Endodermal cell (in vitro differentiated cells): ENCODE data around the gene LDLRAD4. TPM values are rescaled to one million over a fixed set of nuclear protein-coding genes. Genes with fewer than 3 reads are reported as not detected.

ENCODE experiments used
- DNase-seq: peaks from one replicate; pipeline ENCODE4 v3.0.0-alpha.2; 2017
- H3K27ac ChIP-seq: 2 replicates; pipeline ENCODE4 v1.5.1; 2013; ENCODE audit warnings: mild to moderate bottlenecking, low read depth, low read length, moderate library complexity
- H3K27me3 ChIP-seq: 2 replicates; pipeline ENCODE4 v1.6.1; 2013; ENCODE audit warnings: mild to moderate bottlenecking, low read length, moderate library complexity; ENCODE audit not compliant: insufficient read depth, control insufficient read depth, poor library complexity, severe bottlenecking
- H3K36me3 ChIP-seq: 2 replicates; pipeline ENCODE4 v1.7.0; 2013; ENCODE audit warnings: mild to moderate bottlenecking, low read length, moderate library complexity; ENCODE audit not compliant: control insufficient read depth, insufficient read depth
- H3K4me1 ChIP-seq: one replicate; pipeline ENCODE4 v1.7.0; 2013; ENCODE audit warnings: low read length; ENCODE audit not compliant: control insufficient read depth, insufficient read depth
- H3K4me3 ChIP-seq: 2 replicates; pipeline ENCODE4 v1.5.1; 2013; ENCODE audit warnings: mild to moderate bottlenecking, low read length, moderate library complexity
- H3K9ac ChIP-seq: 2 replicates; pipeline ENCODE4 v1.6.1; 2013; ENCODE audit warnings: mild to moderate bottlenecking, low read length, moderate library complexity; ENCODE audit not compliant: poor library complexity, severe bottlenecking; ENCODE audit errors: extremely low read depth
- H3K9me3 ChIP-seq: 2 replicates; pipeline ENCODE4 v1.6.1; 2013; ENCODE audit warnings: mild to moderate bottlenecking, low read length, moderate library complexity; ENCODE audit not compliant: control insufficient read depth
- H3K27ac Mint-ChIP-seq: 2 replicates; pipeline ENCODE4 v1.8.0; 2020; ENCODE audit warnings: mixed read lengths
- H3K27me3 Mint-ChIP-seq: 2 replicates; pipeline ENCODE4 v1.8.0; 2021; ENCODE audit warnings: mild to moderate bottlenecking, mixed read lengths; ENCODE audit not compliant: insufficient read depth
- H3K36me3 Mint-ChIP-seq: 2 replicates; pipeline ENCODE4 v1.8.0; 2020; ENCODE audit warnings: low read depth, mixed read lengths
- H3K4me1 Mint-ChIP-seq: 2 replicates; pipeline ENCODE4 v1.8.0; 2020; ENCODE audit warnings: mixed read lengths
- H3K4me3 Mint-ChIP-seq: 2 replicates; pipeline ENCODE4 v1.8.0; 2020; ENCODE audit warnings: mild to moderate bottlenecking, moderate library complexity, mixed read lengths
- H3K9me3 Mint-ChIP-seq: 2 replicates; pipeline ENCODE4 v1.8.0; 2020; ENCODE audit warnings: mild to moderate bottlenecking, mixed read lengths
- WGBS, 2 experiments: methylation state at CpG; one replicate each; pipeline versions ENCODE4 v1.1.5 to v1.1.7; 2013; ENCODE audit warnings: missing lambda C conversion rate in 2 of 2, mixed read lengths in 1 of 2; ENCODE audit not compliant: insufficient coverage in 1 of 2, insufficient read length in 1 of 2; 5-methylcytosine and 5-hydroxymethylcytosine counted together
- total RNA-seq, 2 donors: library from RNA; stranded (reverse); fragmentation: NEBNext Ultra II Directional in 1 of 2; extraction: Animal tissue kit (Norgen Biotek cat#: 25700) in 1 of 2; gene quantifications; 2 replicates in 1 of 2; 3 replicates in 1 of 2; pipeline ENCODE4 v1.2.1, GENCODE V29; 2021
- TF ChIP-seq, protein P1 (sequence below): fragments of 200-600 bp; sonication (generic); conservative IDR thresholded peaks from 2 replicates; pipeline ENCODE4 v1.5.0; 2021; ENCODE audit warnings: antibody characterized with exemption, mild to moderate bottlenecking

Gene LDLRAD4
- total RNA-seq, 2 donors from 2014 or later: 14.9 to 15.1 TPM

DNA sequence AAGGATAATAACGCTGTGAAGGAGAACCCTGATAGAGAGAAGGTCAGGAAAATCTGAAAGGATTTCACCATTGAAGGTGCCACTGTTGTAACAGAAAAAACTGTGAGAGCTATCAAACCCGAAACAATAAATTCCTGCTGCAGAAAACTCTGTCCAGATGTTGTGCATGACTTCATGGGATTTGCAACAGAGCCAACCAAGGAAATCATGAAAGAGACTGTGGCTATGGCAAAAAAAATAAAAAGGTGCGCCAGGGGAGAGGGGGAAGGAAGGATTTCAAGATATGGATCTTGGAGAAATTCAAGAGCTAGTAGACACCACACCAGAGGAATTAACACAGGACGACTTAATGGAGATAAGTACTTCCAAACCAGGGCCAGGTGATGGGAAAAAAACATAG lies 88.0 kb downstream of the LDLRAD4 start:
- no peak overlapping the region for H3K4me3 ChIP-seq
- H3K36me3 ChIP-seq: no peaks in the 10 kb centered on the region
- H3K9me3 ChIP-seq: peaks cover 7% of the 10 kb centered on the region
- no peaks in the 10 kb centered on the region for H3K4me1 ChIP-seq
- 93 to 95% methylated on average over 4 of the region's 4 CpGs for WGBS, 2 experiments
- Mint-ChIP-seq H3K27me3 (no peaks in the 10 kb centered on the region), H3K36me3 (peaks cover 2% of the 10 kb centered on the region), H3K27ac (no peak overlapping the region), H3K4me3 (no peak overlapping the region), H3K4me1 (peaks cover 7% of the 10 kb centered on the region), H3K9me3 (peaks cover 7% of the 10 kb centered on the region)
- H3K27ac ChIP-seq: no peak overlapping the region
- no peak overlapping the region for H3K9ac ChIP-seq
- no peaks in the 10 kb centered on the region for H3K27me3 ChIP-seq
- TF ChIP-seq, protein P1, sequence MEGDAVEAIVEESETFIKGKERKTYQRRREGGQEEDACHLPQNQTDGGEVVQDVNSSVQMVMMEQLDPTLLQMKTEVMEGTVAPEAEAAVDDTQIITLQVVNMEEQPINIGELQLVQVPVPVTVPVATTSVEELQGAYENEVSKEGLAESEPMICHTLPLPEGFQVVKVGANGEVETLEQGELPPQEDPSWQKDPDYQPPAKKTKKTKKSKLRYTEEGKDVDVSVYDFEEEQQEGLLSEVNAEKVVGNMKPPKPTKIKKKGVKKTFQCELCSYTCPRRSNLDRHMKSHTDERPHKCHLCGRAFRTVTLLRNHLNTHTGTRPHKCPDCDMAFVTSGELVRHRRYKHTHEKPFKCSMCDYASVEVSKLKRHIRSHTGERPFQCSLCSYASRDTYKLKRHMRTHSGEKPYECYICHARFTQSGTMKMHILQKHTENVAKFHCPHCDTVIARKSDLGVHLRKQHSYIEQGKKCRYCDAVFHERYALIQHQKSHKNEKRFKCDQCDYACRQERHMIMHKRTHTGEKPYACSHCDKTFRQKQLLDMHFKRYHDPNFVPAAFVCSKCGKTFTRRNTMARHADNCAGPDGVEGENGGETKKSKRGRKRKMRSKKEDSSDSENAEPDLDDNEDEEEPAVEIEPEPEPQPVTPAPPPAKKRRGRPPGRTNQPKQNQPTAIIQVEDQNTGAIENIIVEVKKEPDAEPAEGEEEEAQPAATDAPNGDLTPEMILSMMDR: no peak
- DNase-seq: no peak

- peaks cover 7% of the 10 kb centered on the region for H3K9me3 Mint-ChIP-seq
- H3K36me3 ChIP-seq: no peaks in the 10 kb centered on the region
- H3K4me1 ChIP-seq: no peaks in the 10 kb centered on the region
- peaks cover 5% of the 10 kb centered on the region for H3K36me3 Mint-ChIP-seq
- no peaks in the 10 kb centered on the region for H3K4me1 Mint-ChIP-seq
- no peak overlapping the region for H3K9ac ChIP-seq
- H3K4me3 ChIP-seq: no peak overlapping the region
- no peaks in the 10 kb centered on the region for H3K27me3 ChIP-seq
- no peak overlapping the region for H3K27ac Mint-ChIP-seq
- TF ChIP-seq, protein P1: no peak
- DNase-seq: no peak
- peaks cover 7% of the 10 kb centered on the region for H3K9me3 ChIP-seq
- no peak overlapping the region for H3K27ac ChIP-seq
- WGBS, 2 experiments: 82 to 100% methylated on average over 5 to 9 of the region's 9 CpGs
- no peaks in the 10 kb centered on the region for H3K27me3 Mint-ChIP-seq
- no peak overlapping the region for H3K4me3 Mint-ChIP-seq
These were observed 89.8 kb downstream of the LDLRAD4 start for GRCh38 chr18:13308369-13308768.

DNA sequence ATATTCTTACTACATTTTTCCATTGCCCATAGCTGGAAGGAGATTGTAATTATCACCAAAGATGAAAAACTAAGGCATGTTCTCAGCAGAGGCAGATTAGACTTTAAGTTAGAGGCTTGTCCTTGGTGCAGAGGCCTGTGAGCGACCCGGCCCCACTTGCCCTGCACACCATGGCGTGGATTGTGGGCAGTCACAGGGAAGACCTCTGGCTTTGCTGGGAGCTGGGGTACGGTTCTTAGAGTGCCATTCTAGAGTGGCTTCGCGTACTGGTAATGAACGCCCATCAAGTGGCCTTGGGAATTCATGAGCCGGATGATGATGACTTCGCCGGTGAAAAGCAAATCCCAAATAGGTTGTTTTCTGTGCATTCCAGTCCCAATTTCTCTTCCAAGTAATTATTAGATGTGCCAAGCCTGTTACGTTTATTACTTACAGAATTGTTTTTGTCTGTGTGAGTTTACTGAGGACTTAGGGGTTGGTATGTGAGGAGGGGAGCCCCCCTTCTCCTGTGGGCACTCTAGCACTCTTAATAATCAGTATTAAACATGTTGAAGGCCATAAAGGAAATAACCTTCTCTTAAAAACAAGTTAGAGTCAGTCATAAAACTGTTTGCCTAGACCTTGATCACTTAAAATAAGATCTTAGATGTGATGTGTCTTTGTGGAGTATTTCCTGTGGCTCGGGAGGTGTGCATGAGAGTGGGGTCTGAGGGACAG lies 90.6 kb downstream of the LDLRAD4 start:
- no peaks in the 10 kb centered on the region for H3K27me3 Mint-ChIP-seq

More for the DNA sequence above, 90.6 kb downstream of the LDLRAD4 start:
- no peak overlapping the region for H3K4me3 Mint-ChIP-seq
- H3K36me3 Mint-ChIP-seq: peaks cover 5% of the 10 kb centered on the region
- H3K9ac ChIP-seq: no peak overlapping the region
- TF ChIP-seq, protein P1: no peak
- no peak overlapping the region for H3K27ac ChIP-seq
- H3K9me3 ChIP-seq: peaks cover 7% of the 10 kb centered on the region
- no peak for DNase-seq
- H3K27me3 ChIP-seq: no peaks in the 10 kb centered on the region
- H3K9me3 Mint-ChIP-seq: peaks cover 7% of the 10 kb centered on the region
- no peaks in the 10 kb centered on the region for H3K4me1 Mint-ChIP-seq
- 91 to 100% methylated on average over 10 to 12 of the region's 12 CpGs for WGBS, 2 experiments
- no peak overlapping the region for H3K27ac Mint-ChIP-seq
- H3K36me3 ChIP-seq: no peaks in the 10 kb centered on the region
- H3K4me3 ChIP-seq: no peak overlapping the region
- no peaks in the 10 kb centered on the region for H3K4me1 ChIP-seq
